HFFc6 (cell line): ENCODE results near the gene AMOTL1. TPM values are rescaled to one million over a fixed set of nuclear protein-coding genes. Genes with fewer than 3 reads are reported as not detected.
"Not testable (repeated sequence)": the region's sequence is repeated elsewhere in the genome, so short reads cannot be mapped to it uniquely, and the experiment has no call there.

Experiments
- DNase-seq: peaks from one replicate; pipeline ENCODE4 v3.0.0-alpha.2; 2018
- H3K27ac Mint-ChIP-seq: 2 replicates; pipeline ENCODE4 v1.8.0; 2020; ENCODE audit warnings: mild to moderate bottlenecking, mixed read lengths
- H3K27me3 Mint-ChIP-seq: 2 replicates; pipeline ENCODE4 v1.8.0; 2021; ENCODE audit warnings: mild to moderate bottlenecking, moderate library complexity, mixed read lengths; ENCODE audit not compliant: insufficient read depth
- H3K36me3 Mint-ChIP-seq: 2 replicates; pipeline ENCODE4 v1.8.0; 2021; ENCODE audit warnings: low read depth, mixed read lengths
- H3K4me1 Mint-ChIP-seq: 2 replicates; pipeline ENCODE4 v1.8.0; 2020; ENCODE audit warnings: low read depth, mixed read lengths
- H3K4me3 Mint-ChIP-seq: 2 replicates; pipeline ENCODE4 v1.8.0; 2020; ENCODE audit warnings: mild to moderate bottlenecking, moderate library complexity, mixed read lengths
- H3K9me3 Mint-ChIP-seq: 2 replicates; pipeline ENCODE4 v1.8.0; 2020; ENCODE audit warnings: mild to moderate bottlenecking, mixed read lengths
- CTCF ChIP-seq: fragments of 200-600 bp; sonication (generic); IDR thresholded peaks from 2 replicates; pipeline ENCODE4 v1.5.0; 2021; ENCODE audit warnings: antibody characterized with exemption, mild to moderate bottlenecking
- total RNA-seq, 6 experiments: library from RNA; stranded (reverse); fragmentation: NEBNext Ultra II Directional; extraction: Animal tissue kit (Norgen Biotek cat#: 25700); gene quantifications; 2 replicates in 1 of 6; 3 replicates in 5 of 6; pipeline ENCODE4 v1.2.3, GENCODE V29; 2021

Gene AMOTL1
- total RNA-seq, 6 experiments from 2014 or later, result 43.1 to 65.9 (median 48.4) TPM

DNA sequence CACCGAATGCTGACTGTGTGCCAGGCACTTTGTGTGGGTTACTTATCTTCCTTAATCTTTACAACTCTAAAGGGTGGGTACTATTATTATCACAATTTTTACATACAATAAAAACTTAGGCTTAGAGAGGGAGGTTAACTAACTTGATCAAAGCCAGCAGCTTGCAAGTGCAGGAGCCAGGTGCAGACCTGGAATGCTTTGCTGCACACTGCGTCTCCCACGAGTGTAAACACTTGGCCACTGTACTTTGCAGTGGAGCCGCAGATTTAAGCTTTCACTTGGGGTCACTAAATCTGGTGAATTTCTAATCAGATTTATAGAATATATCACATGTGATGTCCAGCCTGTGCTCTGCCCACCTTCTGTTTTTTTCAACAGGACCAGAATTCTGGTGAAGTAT lies 36.7 kb downstream of the AMOTL1 start:
- H3K27ac Mint-ChIP-seq, result no peak overlapping the region; the same call in 1 of the 2 replicates
- no peak for TF ChIP-seq CTCF
- peaks cover 70% of the 10 kb centered on the region for H3K4me1 Mint-ChIP-seq
- H3K4me3 Mint-ChIP-seq, result no peak overlapping the region
- H3K27me3 Mint-ChIP-seq, result no peaks in the 10 kb centered on the region
- H3K9me3 Mint-ChIP-seq, result no peaks in the 10 kb centered on the region
- peaks cover 42% of the 10 kb centered on the region for H3K36me3 Mint-ChIP-seq
- no peak for DNase-seq

GRCh38 chr11:94806014-94806413 lies 37.9 kb downstream of the AMOTL1 start:
- no peaks in the 10 kb centered on the region for H3K9me3 Mint-ChIP-seq
- DNase-seq, result no peak
- peak overlapping the region; percentile 79 for H3K27ac Mint-ChIP-seq
- H3K4me1 Mint-ChIP-seq, result peaks cover 75% of the 10 kb centered on the region
- no peak for TF ChIP-seq CTCF
- no peaks in the 10 kb centered on the region for H3K27me3 Mint-ChIP-seq
- H3K4me3 Mint-ChIP-seq, result 0 out of 2 replicates have a peak overlapping the region, but pooled peaks have one; percentile 21
- peaks cover 46% of the 10 kb centered on the region for H3K36me3 Mint-ChIP-seq

DNA sequence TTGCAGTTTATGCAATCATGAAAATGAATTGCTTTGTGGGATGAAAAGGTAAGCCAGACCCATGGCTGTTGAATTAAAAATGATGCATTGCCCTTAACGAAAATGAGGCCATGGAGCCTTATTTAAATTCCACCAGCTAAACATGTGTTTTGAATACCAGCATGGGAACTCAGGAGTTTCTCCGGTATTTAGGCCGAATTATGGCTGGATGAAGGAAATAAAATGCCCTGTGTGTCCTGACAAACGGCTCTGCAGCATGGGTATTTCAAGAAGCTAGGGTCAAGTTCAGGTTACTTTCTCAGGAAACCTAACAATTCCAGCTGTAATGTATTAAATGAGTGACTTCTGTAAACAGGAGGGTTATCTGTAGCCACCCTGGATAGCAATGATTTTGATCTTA lies 38.3 kb downstream of the AMOTL1 start:
- Mint-ChIP-seq H3K9me3 (no peaks in the 10 kb centered on the region), H3K27ac (peak overlapping the region; percentile 79), H3K36me3 (peaks cover 42% of the 10 kb centered on the region), H3K4me1 (peaks cover 77% of the 10 kb centered on the region), H3K4me3 (no peak overlapping the region), H3K27me3 (no peaks in the 10 kb centered on the region)
- TF ChIP-seq CTCF, result no peak
- no peak for DNase-seq

- Mint-ChIP-seq H3K4me3 (no peak overlapping the region), H3K27me3 (no peaks in the 10 kb centered on the region), H3K27ac (no peak overlapping the region), H3K9me3 (peaks cover 14% of the 10 kb centered on the region), H3K36me3 (peaks cover 37% of the 10 kb centered on the region), H3K4me1 (peaks cover 87% of the 10 kb centered on the region)
- TF ChIP-seq CTCF, result no peak
- DNase-seq, result peak; percentile 43
Measured at GRCh38 chr11:94809251-94809650, 41.1 kb downstream of the AMOTL1 start.

GRCh38 chr11:94812724-94813720 lies 44.9 kb downstream of the AMOTL1 start:
- DNase-seq, H3K27me3 Mint-ChIP-seq: not testable (repeated sequence)
- Mint-ChIP-seq H3K4me1 (peaks cover 57% of the 10 kb centered on the region), H3K27ac (peak overlapping the region; percentile 69), H3K9me3 (peaks cover 34% of the 10 kb centered on the region), H3K4me3 (peak overlapping the region; percentile 16; the same call in 1 of the 2 replicates), H3K36me3 (peaks cover 48% of the 10 kb centered on the region)
